Lower leg skin (tissue), 3 donors: ENCODE data around the gene TMEM163.

Source experiments
- POLR2A ChIP-seq, 2 donors: fragments of 450-650 bp; IDR thresholded peaks; one replicate each; pipeline ENCODE4 v1.6.1; 2016 to 2017; ENCODE audit warnings: antibody characterized with exemption in 2 of 2, mild to moderate bottlenecking in 1 of 2, moderate library complexity in 1 of 2
- TF ChIP-seq, protein P1 (sequence below), 3 donors: fragments of 450-650 bp; IDR thresholded peaks; one replicate each; pipeline ENCODE4 v1.5.1; 2016; ENCODE audit warnings: antibody characterized with exemption in 3 of 3, mild to moderate bottlenecking in 3 of 3, moderate library complexity in 2 of 3

DNA sequence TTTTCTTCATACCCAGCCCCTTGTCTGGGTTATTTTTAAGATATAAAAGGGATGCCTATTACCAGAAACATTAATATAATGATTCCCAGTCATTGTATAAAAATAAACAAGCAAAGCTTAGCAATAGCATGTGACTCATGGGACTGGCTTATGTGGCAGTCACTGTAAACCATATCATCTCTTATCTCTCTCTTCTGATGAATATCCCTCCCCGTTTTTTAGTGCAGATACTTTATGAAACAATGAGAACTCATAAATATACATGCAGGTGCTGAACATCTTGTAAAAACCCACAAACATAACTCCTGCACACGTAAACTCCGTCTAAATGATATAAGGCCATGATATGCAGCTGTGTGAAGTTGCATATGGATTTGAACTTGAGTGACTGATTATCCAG is 310.0 kb downstream of the TMEM163 start:
- TF ChIP-seq, protein P1, sequence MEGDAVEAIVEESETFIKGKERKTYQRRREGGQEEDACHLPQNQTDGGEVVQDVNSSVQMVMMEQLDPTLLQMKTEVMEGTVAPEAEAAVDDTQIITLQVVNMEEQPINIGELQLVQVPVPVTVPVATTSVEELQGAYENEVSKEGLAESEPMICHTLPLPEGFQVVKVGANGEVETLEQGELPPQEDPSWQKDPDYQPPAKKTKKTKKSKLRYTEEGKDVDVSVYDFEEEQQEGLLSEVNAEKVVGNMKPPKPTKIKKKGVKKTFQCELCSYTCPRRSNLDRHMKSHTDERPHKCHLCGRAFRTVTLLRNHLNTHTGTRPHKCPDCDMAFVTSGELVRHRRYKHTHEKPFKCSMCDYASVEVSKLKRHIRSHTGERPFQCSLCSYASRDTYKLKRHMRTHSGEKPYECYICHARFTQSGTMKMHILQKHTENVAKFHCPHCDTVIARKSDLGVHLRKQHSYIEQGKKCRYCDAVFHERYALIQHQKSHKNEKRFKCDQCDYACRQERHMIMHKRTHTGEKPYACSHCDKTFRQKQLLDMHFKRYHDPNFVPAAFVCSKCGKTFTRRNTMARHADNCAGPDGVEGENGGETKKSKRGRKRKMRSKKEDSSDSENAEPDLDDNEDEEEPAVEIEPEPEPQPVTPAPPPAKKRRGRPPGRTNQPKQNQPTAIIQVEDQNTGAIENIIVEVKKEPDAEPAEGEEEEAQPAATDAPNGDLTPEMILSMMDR (IDR thresholded peaks at IDR 0.05) = no peak
- TF ChIP-seq POLR2A (IDR thresholded peaks at IDR 0.05) = no peak
